ENCODE data around the gene TEAD4.

DNA sequence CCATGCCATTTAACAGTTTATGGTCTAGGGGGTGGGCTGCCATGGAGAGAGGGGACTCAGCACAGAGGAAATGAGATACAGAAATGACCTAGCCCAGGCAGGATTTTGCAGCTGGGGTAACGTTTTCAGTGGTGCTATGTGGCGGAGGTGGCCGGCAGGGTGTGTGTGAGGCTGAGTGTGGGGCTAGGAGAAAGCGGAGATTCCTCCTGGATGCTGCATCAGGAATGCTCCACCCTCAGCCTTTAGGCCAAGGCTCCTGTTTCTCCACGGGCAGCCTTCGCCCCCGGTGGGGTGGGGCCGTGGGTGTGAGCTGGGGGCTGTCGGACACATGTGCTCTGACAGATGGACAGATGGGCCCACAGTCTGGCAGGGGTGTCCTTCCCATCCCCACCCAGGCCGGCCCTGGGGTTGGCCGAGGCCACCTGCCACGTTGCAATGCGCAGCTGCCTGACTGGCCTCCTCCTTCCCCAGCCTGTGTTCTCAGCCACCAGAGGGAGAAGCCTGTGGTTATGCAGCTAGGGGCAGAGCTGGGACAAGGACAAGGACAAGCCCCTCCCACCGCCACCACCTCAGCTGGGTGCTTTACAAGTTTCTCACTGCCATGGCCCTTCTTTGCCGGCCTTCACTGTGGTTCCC, 44.3 kb downstream of the TEAD4 start:
- TF ChIP-seq, protein P1, sequence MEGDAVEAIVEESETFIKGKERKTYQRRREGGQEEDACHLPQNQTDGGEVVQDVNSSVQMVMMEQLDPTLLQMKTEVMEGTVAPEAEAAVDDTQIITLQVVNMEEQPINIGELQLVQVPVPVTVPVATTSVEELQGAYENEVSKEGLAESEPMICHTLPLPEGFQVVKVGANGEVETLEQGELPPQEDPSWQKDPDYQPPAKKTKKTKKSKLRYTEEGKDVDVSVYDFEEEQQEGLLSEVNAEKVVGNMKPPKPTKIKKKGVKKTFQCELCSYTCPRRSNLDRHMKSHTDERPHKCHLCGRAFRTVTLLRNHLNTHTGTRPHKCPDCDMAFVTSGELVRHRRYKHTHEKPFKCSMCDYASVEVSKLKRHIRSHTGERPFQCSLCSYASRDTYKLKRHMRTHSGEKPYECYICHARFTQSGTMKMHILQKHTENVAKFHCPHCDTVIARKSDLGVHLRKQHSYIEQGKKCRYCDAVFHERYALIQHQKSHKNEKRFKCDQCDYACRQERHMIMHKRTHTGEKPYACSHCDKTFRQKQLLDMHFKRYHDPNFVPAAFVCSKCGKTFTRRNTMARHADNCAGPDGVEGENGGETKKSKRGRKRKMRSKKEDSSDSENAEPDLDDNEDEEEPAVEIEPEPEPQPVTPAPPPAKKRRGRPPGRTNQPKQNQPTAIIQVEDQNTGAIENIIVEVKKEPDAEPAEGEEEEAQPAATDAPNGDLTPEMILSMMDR (IDR thresholded peaks at IDR 0.05), result no peak
- TF ChIP-seq POLR2A (IDR thresholded peaks at IDR 0.05), result no peak
